DOHH2 (cell line): ENCODE measurements around the gene TRABD2A.

Source experiments
- H3F3A ChIP-seq: fragments of 200-600 bp; sonication (generic), shearing (Covaris generic); 2 replicates; pipeline ENCODE4 v1.6.0; 2016; ENCODE audit warnings: antibody characterized with exemption, mild to moderate bottlenecking; ENCODE audit not compliant: control insufficient read depth, insufficient read depth
- H3K27ac ChIP-seq: fragments of 200-600 bp; sonication (generic); 2 replicates; pipeline ENCODE4 v1.5.1; 2014; ENCODE audit warnings: low read depth, mild to moderate bottlenecking, low read length, moderate library complexity
- H3K27me3 ChIP-seq: fragments of 200-600 bp; sonication (generic); 2 replicates; pipeline ENCODE4 v1.6.1; 2014; ENCODE audit warnings: mild to moderate bottlenecking, low read length, mixed read lengths; ENCODE audit not compliant: control insufficient read depth
- H3K36me3 ChIP-seq: fragments of 200-600 bp; sonication (generic); 2 replicates; pipeline ENCODE4 v1.6.1; 2014; ENCODE audit warnings: mild to moderate bottlenecking, low read length, moderate library complexity, mixed read lengths; ENCODE audit not compliant: control insufficient read depth
- H3K4me1 ChIP-seq: fragments of 200-600 bp; sonication (generic); 2 replicates; pipeline ENCODE4 v1.6.1; 2014; ENCODE audit warnings: mild to moderate bottlenecking, low read length, mixed read lengths; ENCODE audit not compliant: control insufficient read depth
- H3K4me2 ChIP-seq: fragments of 200-600 bp; sonication (generic); 2 replicates; pipeline ENCODE4 v1.6.0; 2014; ENCODE audit warnings: mild to moderate bottlenecking, low read length, moderate library complexity
- H3K4me3 ChIP-seq: fragments of 200-600 bp; sonication (generic); 2 replicates; pipeline ENCODE4 v1.5.1; 2014; ENCODE audit warnings: mild to moderate bottlenecking, low read length, mixed read lengths
- H3K79me2 ChIP-seq: fragments of 200-600 bp; sonication (generic); 2 replicates; pipeline ENCODE4 v1.6.1; 2014; ENCODE audit warnings: mild to moderate bottlenecking, low read length, mixed read lengths; ENCODE audit not compliant: control insufficient read depth
- H3K9me2 ChIP-seq: fragments of 200-600 bp; sonication (generic); replicated peaks from 2 replicates; pipeline ENCODE4 v1.6.1; 2014; ENCODE audit warnings: mild to moderate bottlenecking, low read length, mixed read lengths; ENCODE audit not compliant: control insufficient read depth
- H3K9me3 ChIP-seq: fragments of 200-600 bp; sonication (generic); 2 replicates; pipeline ENCODE4 v1.6.1; 2014; ENCODE audit warnings: antibody characterized with exemption, low read length, mixed read lengths; ENCODE audit not compliant: control insufficient read depth, insufficient read depth
- H4K20me1 ChIP-seq: fragments of 200-600 bp; sonication (generic); 2 replicates; pipeline ENCODE4 v1.6.0; 2014; ENCODE audit warnings: low read depth, mild to moderate bottlenecking, antibody characterized with exemption, low read length, moderate library complexity; ENCODE audit not compliant: control insufficient read depth, insufficient read depth
- CTCF ChIP-seq: fragments of 200-600 bp; sonication (generic); IDR thresholded peaks from one replicate; pipeline ENCODE4 v1.5.1; 2014; ENCODE audit warnings: antibody characterized with exemption, mild to moderate bottlenecking, low read depth, low read length; ENCODE audit not compliant: poor library complexity, severe bottlenecking
- EZH2phosphoT487 ChIP-seq: fragments of 200-600 bp; sonication (generic); IDR thresholded peaks from 2 replicates; pipeline ENCODE4 v1.6.1; 2017; ENCODE audit warnings: borderline replicate concordance, mild to moderate bottlenecking, antibody characterized with exemption, low read length, moderate library complexity, mixed read lengths

Gene TRABD2A

DNA sequence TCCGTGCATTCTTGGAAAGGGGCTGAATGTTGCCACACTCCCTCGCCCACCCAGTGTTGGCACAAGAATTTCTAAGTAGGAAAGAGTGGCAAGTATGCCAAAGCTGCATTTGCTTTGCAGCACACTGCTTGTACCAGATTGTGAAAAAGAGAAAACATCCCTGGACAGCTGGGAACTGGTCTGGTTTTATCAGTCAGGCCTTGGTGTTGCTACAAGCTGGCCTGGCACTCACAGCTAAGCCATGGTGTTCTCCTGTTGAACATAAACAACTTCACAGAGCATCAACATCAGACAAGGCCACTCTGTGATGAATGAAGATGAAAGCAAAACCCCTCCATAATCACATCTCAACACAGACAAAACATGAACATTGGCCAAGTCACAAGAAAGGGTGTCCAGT lies 4.2 kb upstream of the TRABD2A start:
- TF ChIP-seq EZH2phosphoT487 = no peak
- no peaks in the 10 kb centered on the region for H3K9me2 ChIP-seq
- no peak overlapping the region for H3K4me3 ChIP-seq
- no peak overlapping the region for H3K27ac ChIP-seq
- no peaks in the 10 kb centered on the region for H3K79me2 ChIP-seq
- H3K27me3 ChIP-seq = peaks cover 20% of the 10 kb centered on the region
- H3K36me3 ChIP-seq = no peaks in the 10 kb centered on the region
- peaks cover 39% of the 10 kb centered on the region for H3K4me1 ChIP-seq
- no peaks in the 10 kb centered on the region for H3K9me3 ChIP-seq
- no peaks in the 10 kb centered on the region for H4K20me1 ChIP-seq
- peaks cover 8% of the 10 kb centered on the region for H3F3A ChIP-seq
- H3K4me2 ChIP-seq = no peak overlapping the region

DNA sequence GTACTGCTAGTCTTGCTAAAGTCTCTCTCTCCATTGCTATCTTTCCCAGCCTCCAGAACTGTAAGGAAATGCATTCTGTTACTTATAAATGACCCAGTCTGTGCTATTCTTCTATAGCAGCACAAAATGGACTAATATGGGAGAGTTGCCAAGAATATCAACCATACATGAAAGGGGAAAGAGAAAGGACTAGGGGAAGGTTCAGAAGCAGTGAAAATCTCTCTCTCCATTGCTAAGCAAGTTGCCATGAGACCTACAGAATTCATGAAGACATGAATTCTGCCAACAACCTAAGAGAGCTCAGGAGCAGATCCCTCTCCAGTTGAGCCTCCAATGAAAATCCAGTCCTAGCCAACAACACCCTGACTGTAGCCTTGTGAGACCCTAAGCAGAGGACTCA lies 3.6 kb upstream of the TRABD2A start:
- H3K4me3 ChIP-seq = no peak overlapping the region
- H3K9me2 ChIP-seq = no peaks in the 10 kb centered on the region
- H3K27me3 ChIP-seq = peaks cover 26% of the 10 kb centered on the region
- H3K4me1 ChIP-seq = peaks cover 38% of the 10 kb centered on the region
- H3K27ac ChIP-seq = no peak overlapping the region
- H3F3A ChIP-seq = peaks cover 4% of the 10 kb centered on the region
- H3K9me3 ChIP-seq = no peaks in the 10 kb centered on the region
- H4K20me1 ChIP-seq = no peaks in the 10 kb centered on the region
- TF ChIP-seq CTCF = no peak
- TF ChIP-seq EZH2phosphoT487 = no peak
- no peaks in the 10 kb centered on the region for H3K36me3 ChIP-seq
- no peak overlapping the region for H3K4me2 ChIP-seq
- no peaks in the 10 kb centered on the region for H3K79me2 ChIP-seq

GRCh38 chr2:84882775-84883550 lies 2.1 kb upstream of the TRABD2A start:
- no peak for TF ChIP-seq CTCF
- no peak for TF ChIP-seq EZH2phosphoT487
- Histone ChIP-seq H3K9me2 (no peaks in the 10 kb centered on the region), H3K4me3 (no peak overlapping the region), H3F3A (no peaks in the 10 kb centered on the region), H3K9me3 (no peaks in the 10 kb centered on the region), H3K36me3 (no peaks in the 10 kb centered on the region), H3K79me2 (no peaks in the 10 kb centered on the region), H3K4me1 (peaks cover 25% of the 10 kb centered on the region), H3K4me2 (peak overlapping the region; percentile 87; the same call in 1 of the 2 replicates), H3K27me3 (peaks cover 37% of the 10 kb centered on the region), H3K27ac (no peak overlapping the region), H4K20me1 (no peaks in the 10 kb centered on the region)

DNA sequence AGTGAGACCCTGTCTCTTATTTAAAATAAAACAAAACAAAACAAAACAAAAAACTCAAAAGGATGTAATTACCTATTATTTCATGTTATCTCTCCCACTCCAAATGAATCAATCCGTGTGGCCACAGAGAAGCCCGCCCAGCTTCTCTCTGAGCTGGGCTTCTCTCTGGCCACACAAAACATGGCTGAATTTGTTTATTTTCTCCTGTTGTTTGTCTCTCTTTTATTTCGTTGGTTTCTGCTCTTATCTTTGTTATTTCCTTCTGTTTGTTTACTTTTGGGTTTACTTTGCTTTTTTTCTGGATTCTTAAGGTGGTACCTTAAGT lies 1.5 kb upstream of the TRABD2A start:
- H3K27me3 ChIP-seq = peaks cover 42% of the 10 kb centered on the region

More for the DNA sequence above, 1.5 kb upstream of the TRABD2A start:
- no peaks in the 10 kb centered on the region for H3K9me3 ChIP-seq
- H3K4me1 ChIP-seq = peaks cover 25% of the 10 kb centered on the region
- TF ChIP-seq CTCF = no peak
- no peak for TF ChIP-seq EZH2phosphoT487
- H3F3A ChIP-seq = no peaks in the 10 kb centered on the region
- H3K4me3 ChIP-seq = peak overlapping the region; percentile 75
- no peak overlapping the region for H3K27ac ChIP-seq
- no peaks in the 10 kb centered on the region for H4K20me1 ChIP-seq
- H3K4me2 ChIP-seq = peak overlapping the region; percentile 87
- H3K79me2 ChIP-seq = no peaks in the 10 kb centered on the region
- H3K9me2 ChIP-seq = no peaks in the 10 kb centered on the region
- no peaks in the 10 kb centered on the region for H3K36me3 ChIP-seq
